K562 (cell line): ENCODE data around the gene SLC19A2. TPM values are rescaled to one million over a fixed set of nuclear protein-coding genes. Genes with fewer than 3 reads are reported as not detected.

Experiments used
- ATAC-seq: fragments of 200-7000 bp; cut with Tn5 transposase; 3 replicates; pipeline ENCODE4 v1.9.1; 2020; ENCODE audit warnings: moderate library complexity
- BruUV-seq: library from RNA; stranded (reverse); fragments of 400-500 nt; replicated peaks from 2 replicates; lab custom pipeline; 2021; lab: Mats Ljungman, UMichigan
- CTCF ChIA-PET: fragments of 300-600 bp; formaldehyde crosslinking; extraction: SDS; loops from one replicate; lab custom pipeline; 2021; ENCODE audit warnings: low intra/inter-chr PET ratio; lab: Yijun Ruan, JAX
- POLR2A ChIA-PET: fragments of 300-600, 350-650 bp; sonication (Branson Sonifier 250); formaldehyde crosslinking; extraction: SDS; loops from one replicate; lab custom pipeline; 2021; ENCODE audit warnings: antibody characterized with exemption, inconsistent platforms; lab: Yijun Ruan, JAX
- DNase-seq, 4 experiments: peaks; one replicate each; pipeline versions ENCODE4 v3.0.0 to v3.0.0-alpha.2; 2011 to 2018; ENCODE audit warnings: low spot score in 3 of 4, mixed read lengths in 3 of 4; ENCODE audit errors: extremely low read depth in 1 of 4
- FAIRE-seq: peaks from 2 replicates; lab custom pipeline; 2011; peaks lifted over from hg19 to GRCh38; lab: Jason Lieb, UNC
- H2AFZ ChIP-seq: 2 replicates; pipeline ENCODE4 v1.6.0; 2011; ENCODE audit warnings: low read depth, low read length, control low read depth, inconsistent platforms
- H3K27ac ChIP-seq: fragments of 200-600 bp; 3 replicates; pipeline ENCODE4 v1.8.0; 2011; ENCODE audit warnings: low read depth, mild to moderate bottlenecking, control low read depth, inconsistent platforms, low read length, moderate library complexity, mixed read lengths; ENCODE audit errors: extremely low read depth
- H3K27me3 ChIP-seq, 2 experiments: fragments of 300-600 bp in 1 of 2; 2 replicates in 1 of 2; 3 replicates in 1 of 2; pipeline versions ENCODE4 v1.6.0 to v1.8.0; 2011; ENCODE audit warnings: inconsistent platforms in 2 of 2, low read length in 2 of 2, mild to moderate bottlenecking in 1 of 2, mixed read lengths in 1 of 2, moderate library complexity in 1 of 2; ENCODE audit not compliant: control insufficient read depth in 2 of 2, insufficient read depth in 2 of 2
- H3K36me3 ChIP-seq: fragments of 300-600 bp; 3 replicates; pipeline ENCODE4 v1.8.0; 2011; ENCODE audit warnings: mild to moderate bottlenecking, low read length, inconsistent platforms; ENCODE audit not compliant: control insufficient read depth, insufficient read depth
- H3K4me1 ChIP-seq, 2 experiments: fragments of 200-600 bp in 1 of 2; replicated peaks in 1 of 2; 2 replicates in 1 of 2; 3 replicates in 1 of 2; pipeline versions ENCODE4 v1.5.1 to v1.8.0; 2011; ENCODE audit warnings: inconsistent platforms in 2 of 2, low read length in 2 of 2, mild to moderate bottlenecking in 1 of 2, mixed read lengths in 1 of 2, moderate library complexity in 1 of 2; ENCODE audit not compliant: control insufficient read depth in 2 of 2, insufficient read depth in 2 of 2
- H3K4me2 ChIP-seq: 2 replicates; pipeline ENCODE4 v1.6.1; 2011; ENCODE audit warnings: low read length, control low read depth, inconsistent platforms, mixed read lengths; ENCODE audit not compliant: insufficient read depth
- H3K4me3 ChIP-seq: fragments of 200-600 bp; sonication (generic), shearing (Covaris generic); 2 replicates; pipeline ENCODE4 v1.5.1; 2016; ENCODE audit warnings: control low read depth, inconsistent platforms
- H3K79me2 ChIP-seq: fragments of 200-600 bp; 3 replicates; pipeline ENCODE4 v1.8.0; 2011; ENCODE audit warnings: low read length, inconsistent platforms; ENCODE audit not compliant: control insufficient read depth, insufficient read depth
- H3K9ac ChIP-seq, 2 experiments: 2 replicates each; pipeline versions ENCODE4 v1.6.0 to v1.6.1; 2011; ENCODE audit warnings: low read depth in 2 of 2, low read length in 2 of 2, control low read depth in 1 of 2, inconsistent platforms in 1 of 2, mild to moderate bottlenecking in 1 of 2, mixed read lengths in 1 of 2; ENCODE audit not compliant: insufficient read depth in 1 of 2
- H3K9me1 ChIP-seq: one replicate; pipeline ENCODE4 v1.6.0; 2011; ENCODE audit warnings: inconsistent platforms, mild to moderate bottlenecking, low read length, moderate library complexity; ENCODE audit not compliant: control insufficient read depth, insufficient read depth
- H3K9me3 ChIP-seq: replicated peaks from 2 replicates; pipeline ENCODE4 v1.5.1; 2011; ENCODE audit warnings: low read depth, low read length, inconsistent platforms; ENCODE audit not compliant: control insufficient read depth, insufficient read depth
- H4K20me1 ChIP-seq: replicated peaks from 2 replicates; pipeline ENCODE4 v1.6.1; 2011; ENCODE audit warnings: low read length, inconsistent platforms, mixed read lengths; ENCODE audit not compliant: control insufficient read depth, insufficient read depth
- ATF3 ChIP-seq, 2 experiments: fragments of 450-650 bp in 1 of 2; sonication (generic) in 1 of 2; formaldehyde crosslinking in 1 of 2; IDR thresholded peaks in 1 of 2; conservative IDR thresholded peaks in 1 of 2; 2 replicates each; pipeline versions ENCODE4 v1.6.1 to v1.8.1; 2016 to 2023; ENCODE audit warnings: mild to moderate bottlenecking in 2 of 2, moderate library complexity in 2 of 2, inconsistent platforms in 1 of 2, missing genetic modification reagents in 1 of 2
- CTCF ChIP-seq, 3 experiments: IDR thresholded peaks in 2 of 3; conservative IDR thresholded peaks in 1 of 3; 2 replicates each; pipeline ENCODE4 v1.5.1; 2011 to 2012; ENCODE audit warnings: low read length in 3 of 3, mild to moderate bottlenecking in 3 of 3, control low read depth in 2 of 3, improper control_type of control experiment in 1 of 3, inconsistent platforms in 1 of 3, low read depth in 1 of 3, mixed read lengths in 1 of 3, moderate library complexity in 1 of 3; ENCODE audit not compliant: insufficient read depth in 2 of 3
- FOSL1 ChIP-seq: fragments of 200-800 bp; sonication (Bioruptor generic); conservative IDR thresholded peaks from 2 replicates; pipeline ENCODE4 v1.6.1; 2016; ENCODE audit warnings: missing genetic modification characterization, missing compliant biosample characterization
- PHTF2 ChIP-seq: fragments of 250-450 bp; sonication (Bioruptor Pico); IDR thresholded peaks from 2 replicates; pipeline ENCODE4 v1.5.0; 2021; ENCODE audit warnings: mild to moderate bottlenecking
- STAG1 ChIP-seq: sonication (generic); formaldehyde crosslinking; IDR thresholded peaks from 2 replicates; pipeline ENCODE4 v1.5.0; 2020; ENCODE audit warnings: missing genetic modification reagents, borderline replicate concordance
- WGBS: fragments of 100-300 bp; shearing (Covaris generic); methylation state at CpG from one replicate; pipeline ENCODE4 v1.1.6; 2016; ENCODE audit warnings: low coverage, mixed read lengths; ENCODE audit not compliant: insufficient coverage; ENCODE audit errors: missing lambda C conversion rate; 5-methylcytosine and 5-hydroxymethylcytosine counted together
- in situ Hi-C: fragments of 300-500 bp; cut with MboI; formaldehyde crosslinking; loops from 4 replicates; pipeline ENCODE4 v1.15.0; 2018; ENCODE audit warnings: inconsistent platforms, mixed read lengths
- intact Hi-C: fragments of 100-400 bp; cut with micrococcal nuclease; formaldehyde crosslinking; loops from 2 replicates; pipeline ENCODE4 v1.14.2; 2022
- polyA plus RNA-seq, 8 experiments: library from polyadenylated mRNA; depleted of rRNA in 4 of 8; stranded (reverse) in 5 of 8; unstranded in 3 of 8; fragments of >200 nt; fragmentation: Nextera tagmentation in 2 of 8; fragmentation: Illumina TruSeq in 1 of 8; extraction: Ambion mirVana in 2 of 8; extraction: Trizol in 1 of 8; gene quantifications; 2 replicates each; pipeline versions ENCODE4 v1.2.1 to v1.2.3, GENCODE V29; 2011 to 2014; ENCODE audit warnings: inconsistent platforms in 1 of 8, missing spikeins in 1 of 8
- total RNA-seq, 7 experiments: library from RNA; depleted of rRNA in 6 of 7; stranded (reverse); fragments of >200 nt in 6 of 7; fragmentation: Illumina TruSeq in 2 of 7; extraction: Trizol in 2 of 7; gene quantifications; 2 replicates each; pipeline versions ENCODE4 v1.2.1 to v1.2.3, GENCODE V29; 2011 to 2021; ENCODE audit warnings: low replicate concordance in 1 of 7
- TF ChIP-seq, protein P1 (sequence below): sonication (generic); formaldehyde crosslinking; IDR thresholded peaks from 2 replicates; pipeline ENCODE4 v1.8.0; 2022; ENCODE audit warnings: missing genetic modification reagents, mild to moderate bottlenecking, borderline replicate concordance

The SLC19A2 gene
- total and polyA plus RNA-seq, 9 of the 15 experiments (the other 6 are each of a cell fraction or from before 2014, with no cell fraction given) = 7.4 to 42.8 (median 19.2) TPM

DNA sequence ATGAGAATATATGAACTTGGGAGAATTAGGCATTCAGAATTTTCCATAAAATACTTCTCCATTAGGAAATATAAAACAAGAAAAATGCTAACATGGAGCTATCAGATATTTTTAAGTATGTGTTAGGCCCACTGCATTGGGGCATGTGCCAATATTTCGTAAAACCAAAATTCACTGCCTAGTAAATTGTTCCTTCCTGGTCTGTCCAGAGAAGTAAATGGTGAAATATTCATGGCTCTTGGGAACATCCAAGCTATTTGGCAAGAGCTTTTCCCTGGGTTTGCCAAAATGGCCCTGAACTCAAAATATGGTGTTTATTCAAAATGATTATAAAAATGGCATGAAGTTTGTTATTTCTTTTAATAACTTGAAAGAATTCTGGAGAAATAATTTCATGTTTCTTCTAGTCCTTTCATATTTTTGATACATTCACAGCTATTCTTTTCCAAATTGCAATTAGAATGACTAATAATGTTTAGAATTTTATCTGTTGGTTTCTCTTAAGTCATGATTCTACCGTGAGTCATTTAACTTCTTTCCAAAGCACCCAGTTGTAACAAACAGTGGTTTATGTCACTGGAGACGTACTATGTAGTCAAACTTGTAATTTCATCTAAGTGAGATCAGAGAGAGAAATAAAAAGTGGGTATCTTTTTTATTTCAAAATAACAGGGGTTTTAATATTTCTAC lies 25.7 kb upstream of the SLC19A2 start:
- BruUV-seq = no TSS peak
- Histone ChIP-seq H3K9ac (no peak overlapping the region), H3K36me3 (no peaks in the 10 kb centered on the region), H3K9me3 (no peaks in the 10 kb centered on the region), H3K79me2 (no peaks in the 10 kb centered on the region), H3K4me2 (no peak overlapping the region), H3K4me1 (peaks cover 0 to 14% of the 10 kb centered on the region in 2 experiments; a peak in 2 of 5 replicates), H3K27ac (no peak overlapping the region), H3K27me3 (no peaks in the 10 kb centered on the region), H4K20me1 (no peaks in the 10 kb centered on the region), H3K9me1 (no peaks in the 10 kb centered on the region), H3K4me3 (no peak overlapping the region), H2AFZ (no peak overlapping the region)
- ChIA-PET POLR2A (interaction anchor here (1.3 kb wide), 1 partner anchor 10 kb away, joined by 3 read pairs; no protein-coding TSS in a partner anchor), CTCF (no interaction called here)
- 56% methylated on average over 3 of the region's 3 CpGs for WGBS
- no peak for TF ChIP-seq CTCF (IDR thresholded peaks at IDR 0.05 in 2 of 3, conservative IDR thresholded peaks at IDR 0.05 in 1 of 3; ENCODE audit: insufficient read depth in 2 of 3, low read depth in 1 of 3, low read length in 3 of 3)
- no peak for TF ChIP-seq PHTF2
- TF ChIP-seq ATF3 (IDR thresholded peaks at IDR 0.05) = peak; percentile 38; the same call in 1 of the 2 replicates
- no peak for TF ChIP-seq ATF3 (CRISPR knock-in tag; conservative IDR thresholded peaks at IDR 0.05)
- TF ChIP-seq, protein P1, sequence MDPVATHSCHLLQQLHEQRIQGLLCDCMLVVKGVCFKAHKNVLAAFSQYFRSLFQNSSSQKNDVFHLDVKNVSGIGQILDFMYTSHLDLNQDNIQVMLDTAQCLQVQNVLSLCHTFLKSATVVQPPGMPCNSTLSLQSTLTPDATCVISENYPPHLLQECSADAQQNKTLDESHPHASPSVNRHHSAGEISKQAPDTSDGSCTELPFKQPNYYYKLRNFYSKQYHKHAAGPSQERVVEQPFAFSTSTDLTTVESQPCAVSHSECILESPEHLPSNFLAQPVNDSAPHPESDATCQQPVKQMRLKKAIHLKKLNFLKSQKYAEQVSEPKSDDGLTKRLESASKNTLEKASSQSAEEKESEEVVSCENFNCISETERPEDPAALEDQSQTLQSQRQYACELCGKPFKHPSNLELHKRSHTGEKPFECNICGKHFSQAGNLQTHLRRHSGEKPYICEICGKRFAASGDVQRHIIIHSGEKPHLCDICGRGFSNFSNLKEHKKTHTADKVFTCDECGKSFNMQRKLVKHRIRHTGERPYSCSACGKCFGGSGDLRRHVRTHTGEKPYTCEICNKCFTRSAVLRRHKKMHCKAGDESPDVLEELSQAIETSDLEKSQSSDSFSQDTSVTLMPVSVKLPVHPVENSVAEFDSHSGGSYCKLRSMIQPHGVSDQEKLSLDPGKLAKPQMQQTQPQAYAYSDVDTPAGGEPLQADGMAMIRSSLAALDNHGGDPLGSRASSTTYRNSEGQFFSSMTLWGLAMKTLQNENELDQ (CRISPR knock-in tag) = no peak
- TF ChIP-seq STAG1 = no peak
- TF ChIP-seq FOSL1 (tag) = peak; percentile 89
- intact Hi-C loops (no loop called here), in situ Hi-C loops (no loop called here)
- FAIRE-seq (no peak), DNase-seq (no peak), ATAC-seq (no peak)
